Measurements from ENCODE around the gene GPX6. TPM values are rescaled to one million over a fixed set of nuclear protein-coding genes. Genes with fewer than 3 reads are reported as not detected.

The GPX6 gene
- total and polyA plus RNA-seq, 2 donors (not counting 3 experiments of a cell fraction or from before 2014, with no cell fraction given) = not detected

- Histone ChIP-seq H4K20me1 (replicated peaks; ENCODE audit: control insufficient read depth, extremely low read depth, insufficient read depth, low read length) (no peaks in the 10 kb centered on the region), H3K36me3 (ENCODE audit: control insufficient read depth in 2 of 2, extremely low read depth in 1 of 2, insufficient read depth in 2 of 2, low read length in 2 of 2) (no peaks in the 10 kb centered on the region), H2AFZ (ENCODE audit: low read depth, low read length) (no peak overlapping the region), H3K9me1 (replicated peaks; ENCODE audit: control insufficient read depth, extremely low read depth, insufficient read depth, low read length) (no peaks in the 10 kb centered on the region), H3K4me2 (ENCODE audit: insufficient read depth, low read length) (no peak overlapping the region), H3K9me3 (replicated peaks; ENCODE audit: control insufficient read depth, insufficient read depth, low read length) (no peaks in the 10 kb centered on the region), H3K4me1 (ENCODE audit: control insufficient read depth, extremely low read depth, insufficient read depth, low read length) (no peaks in the 10 kb centered on the region), H3K27me3 (ENCODE audit: control insufficient read depth in 2 of 2, insufficient read depth in 2 of 2, low read length in 2 of 2) (peaks cover 5 to 17% of the 10 kb centered on the region in 2 experiments), H3K79me2 (ENCODE audit: control insufficient read depth, insufficient read depth, low read length) (no peaks in the 10 kb centered on the region), H3K27ac (ENCODE audit: insufficient read depth, low read depth, low read length) (no peak overlapping the region), H3K9ac (replicated peaks; ENCODE audit: extremely low read depth, insufficient read depth, low read length) (no peak overlapping the region), H3K4me3 (replicated peaks in 1 of 3; ENCODE audit: insufficient read depth in 1 of 3, low read depth in 1 of 3, low read length in 3 of 3) (no peak overlapping the region)
- POLR2A ChIA-PET = interaction anchor here (0.6 kb wide), 1 partner anchor 35 kb away, joined by 5 read pairs; no protein-coding TSS in a partner anchor
- intact Hi-C loops (cut with micrococcal nuclease) (no loop called here), dilution Hi-C loops (cut with MboI; ENCODE audit: extremely low pct_ligation_motif_present, low sequenced_read_pairs) (no loop called here)
- no peak for DNase-seq (ENCODE audit: low read depth, low spot score)
- CTCF ChIA-PET = interaction anchor here (1.2 kb wide), 1 partner anchor 11 kb away, joined by 3 read pairs; no protein-coding TSS in a partner anchor
- FAIRE-seq = no peak
- BruUV-seq (replicated peaks) = no TSS peak
- TF ChIP-seq POLR2A (IDR thresholded peaks at IDR 0.05; ENCODE audit: low read depth, low read length) (no peak), FOS (IDR thresholded peaks at IDR 0.05; ENCODE audit: borderline replicate concordance, insufficient read depth, low read length) (no peak), EZH2 (IDR thresholded peaks at IDR 0.05; ENCODE audit: borderline replicate concordance, low read depth, low read length, severe bottlenecking) (no peak), JUN (IDR thresholded peaks at IDR 0.05; ENCODE audit: borderline replicate concordance, insufficient read depth, insufficient read length, low read depth) (no peak), MAX (IDR thresholded peaks at IDR 0.05; ENCODE audit: insufficient read depth, insufficient read length) (no peak), POLR2AphosphoS5 (IDR thresholded peaks at IDR 0.05; ENCODE audit: insufficient read depth, low read depth, low read length) (no peak), GATA2 (IDR thresholded peaks at IDR 0.05; ENCODE audit: insufficient read depth, insufficient read length, low read depth, low read length) (no peak), MYC (IDR thresholded peaks at IDR 0.05; ENCODE audit: low read depth, low read length) (no peak), CTCF (IDR thresholded peaks at IDR 0.05; ENCODE audit: extremely low read depth in 1 of 2, insufficient read depth in 1 of 2, low read depth in 1 of 2, low read length in 2 of 2) (no peak)
Observed at GRCh38 chr6:28553986-28554881, 38.6 kb upstream of the GPX6 start.

Data from endothelial cell of umbilical vein (primary cell).